ENCODE measurements around the gene THBS4.

The THBS4 gene

GRCh38 chr5:80122579-80122978 is 87.4 kb downstream of the THBS4 start:
- no peak for DNase-seq

- no peak for DNase-seq
Measured at GRCh38 chr5:80124121-80124918, 89.2 kb downstream of the THBS4 start.

GRCh38 chr5:80125022-80125961 is 90.1 kb downstream of the THBS4 start:
- DNase-seq, result no peak

- peak; percentile 66 for DNase-seq
Measured at GRCh38 chr5:80125962-80126480, 90.9 kb downstream of the THBS4 start.

- peak; percentile 7 for DNase-seq
Measured at GRCh38 chr5:80127116-80127552, 92.0 kb downstream of the THBS4 start.

- peak; percentile 36 for DNase-seq
Measured at GRCh38 chr5:80128141-80128540, 93.0 kb downstream of the THBS4 start.

- no peak for DNase-seq
Measured at GRCh38 chr5:80129146-80129545, 94.0 kb downstream of the THBS4 start.
